PC-3 (cell line): ENCODE results near the gene IGDCC3. TPM values are rescaled to one million over a fixed set of nuclear protein-coding genes. Genes with fewer than 3 reads are reported as not detected.

Experiments
- ATAC-seq: fragments of 200-7000 bp; cut with Tn5 transposase; 2 replicates; pipeline ENCODE4 v1.9.1; 2020; ENCODE audit warnings: mild to moderate bottlenecking, moderate library complexity
- BruUV-seq: library from RNA; stranded (reverse); fragments of 400-500 nt; replicated peaks from 2 replicates; lab custom pipeline; 2021; lab: Mats Ljungman, UMichigan
- CTCF ChIA-PET: fragments of 300-600 bp; sonication (Branson Sonifier 250); formaldehyde crosslinking; loops from one replicate; lab custom pipeline; 2022; ENCODE audit warnings: antibody characterized with exemption; lab: Charles Lee
- POLR2A ChIA-PET: fragments of 300-600 bp; sonication (Branson Sonifier 250); formaldehyde crosslinking; loops from one replicate; lab custom pipeline; 2022; ENCODE audit warnings: antibody characterized with exemption; ENCODE audit not compliant: unreplicated experiment; lab: Charles Lee
- DNase-seq: peaks from one replicate; pipeline ENCODE4 v3.0.0-alpha.2; 2015
- H2AFZ ChIP-seq: fragments of 300-600 bp; sonication (generic); 2 replicates; pipeline ENCODE4 v1.6.0; 2016; ENCODE audit warnings: antibody characterized with exemption, low read length
- H3F3A ChIP-seq: fragments of 300-600 bp; sonication (generic); one replicate; pipeline ENCODE4 v1.6.0; 2017; ENCODE audit warnings: antibody characterized with exemption, low read length, control low read depth, mild to moderate bottlenecking; ENCODE audit not compliant: unreplicated experiment
- H3K27ac ChIP-seq: fragments of 300-600 bp; sonication (generic); 2 replicates; pipeline ENCODE4 v1.5.1; 2016; ENCODE audit warnings: mild to moderate bottlenecking, low read length
- H3K27me3 ChIP-seq: fragments of 300-600 bp; sonication (generic); 2 replicates; pipeline ENCODE4 v1.6.1; 2016; ENCODE audit warnings: low read length, mixed read lengths
- H3K36me3 ChIP-seq: fragments of 300-600 bp; sonication (generic); 2 replicates; pipeline ENCODE4 v1.6.1; 2016; ENCODE audit warnings: low read depth, mixed run types, low read length, mixed read lengths
- H3K4me1 ChIP-seq: fragments of 300-600 bp; sonication (generic); 2 replicates; pipeline ENCODE4 v1.5.1; 2016; ENCODE audit warnings: low read length; ENCODE audit not compliant: insufficient read depth
- H3K4me2 ChIP-seq: fragments of 300-600 bp; sonication (generic); 2 replicates; pipeline ENCODE4 v1.6.0; 2016; ENCODE audit warnings: low read length
- H3K4me3 ChIP-seq: fragments of 300-600 bp; sonication (generic); 2 replicates; pipeline ENCODE4 v1.5.1; 2016; ENCODE audit warnings: mild to moderate bottlenecking, low read length, mixed read lengths
- H3K79me2 ChIP-seq: fragments of 300-600 bp; sonication (generic); 2 replicates; pipeline ENCODE4 v1.6.1; 2017; ENCODE audit warnings: low read length, mixed read lengths
- H3K9ac ChIP-seq: fragments of 300-600 bp; sonication (generic); 2 replicates; pipeline ENCODE4 v1.6.0; 2016; ENCODE audit warnings: mild to moderate bottlenecking, low read length
- H3K9me2 ChIP-seq: fragments of 300-600 bp; sonication (generic); replicated peaks from 2 replicates; pipeline ENCODE4 v1.6.1; 2016; ENCODE audit warnings: mixed run types, low read length, mixed read lengths
- H3K9me3 ChIP-seq: fragments of 300-600 bp; sonication (generic); 2 replicates; pipeline ENCODE4 v1.6.1; 2016; ENCODE audit warnings: low read length, mixed read lengths
- H4K20me1 ChIP-seq: fragments of 300-600 bp; sonication (generic); 2 replicates; pipeline ENCODE4 v1.6.1; 2016; ENCODE audit warnings: low read length, mixed read lengths
- CTCF ChIP-seq: fragments of 300-600 bp; sonication (generic); conservative IDR thresholded peaks from 2 replicates; pipeline ENCODE4 v1.5.1; 2017; ENCODE audit warnings: antibody characterized with exemption, low read depth, mild to moderate bottlenecking, low read length
- EZH2 ChIP-seq: fragments of 300-600 bp; sonication (generic); IDR thresholded peaks from one replicate; pipeline ENCODE4 v1.6.1; 2017; ENCODE audit warnings: antibody characterized with exemption, mild to moderate bottlenecking, low read length; ENCODE audit not compliant: unreplicated experiment
- EZH2phosphoT487 ChIP-seq: fragments of 300-600 bp; sonication (generic); IDR thresholded peaks from 2 replicates; pipeline ENCODE4 v1.6.1; 2018; ENCODE audit warnings: mild to moderate bottlenecking, antibody characterized with exemption, low read length, borderline replicate concordance
- intact Hi-C: fragments of 100-400 bp; cut with micrococcal nuclease; formaldehyde crosslinking; loops from 2 replicates; pipeline ENCODE4 v1.9.0; 2023
- total RNA-seq: library from RNA; depleted of rRNA; stranded (reverse); fragments of >200 nt; gene quantifications from 2 replicates; pipeline ENCODE4 v1.2.3, GENCODE V29; 2014

IGDCC3 gene
- total RNA-seq, 1 experiment from 2014 or later = not detected

DNA sequence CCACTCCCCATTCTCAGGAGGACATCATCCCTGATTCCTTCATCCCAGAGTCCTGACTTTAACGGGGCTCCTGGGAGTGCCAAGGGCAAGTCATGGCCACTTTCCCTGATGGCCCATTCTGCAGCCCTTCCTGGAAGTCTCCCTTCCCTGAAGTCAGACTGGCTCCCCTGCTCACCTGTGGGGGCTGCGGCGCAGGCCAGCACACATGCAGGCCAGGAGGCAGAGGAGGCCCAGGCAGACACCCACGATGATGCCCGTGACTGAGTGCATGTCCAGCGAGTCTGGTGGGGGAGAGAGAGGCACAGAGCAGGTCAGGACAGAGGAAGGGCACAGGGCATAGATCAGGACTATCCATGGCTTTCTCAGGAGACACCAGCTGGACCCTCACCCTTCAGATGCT is 8.6 kb upstream of the IGDCC3 start:
- H3K36me3 ChIP-seq = no peaks in the 10 kb centered on the region
- ATAC-seq = no peak
- TF ChIP-seq EZH2 (no peak), CTCF (no peak), EZH2phosphoT487 (no peak)
- H3K27ac ChIP-seq = no peak overlapping the region
- H3K9me2 ChIP-seq = no peaks in the 10 kb centered on the region
- no peak overlapping the region for H3K4me2 ChIP-seq
- DNase-seq = no peak
- no peak overlapping the region for H3K4me3 ChIP-seq
- no TSS peak for BruUV-seq
- no peaks in the 10 kb centered on the region for H3K27me3 ChIP-seq
- intact Hi-C loops = no loop called here
- H3F3A ChIP-seq = no peaks in the 10 kb centered on the region
- CTCF ChIA-PET = no interaction called here
- POLR2A ChIA-PET = no interaction called here
- H2AFZ ChIP-seq = no peak overlapping the region
- no peak overlapping the region for H3K9ac ChIP-seq
- peaks cover 6% of the 10 kb centered on the region; the same call in 1 of the 2 replicates for H3K4me1 ChIP-seq
- H4K20me1 ChIP-seq = no peaks in the 10 kb centered on the region
- H3K79me2 ChIP-seq = no peaks in the 10 kb centered on the region
- no peaks in the 10 kb centered on the region for H3K9me3 ChIP-seq

DNA sequence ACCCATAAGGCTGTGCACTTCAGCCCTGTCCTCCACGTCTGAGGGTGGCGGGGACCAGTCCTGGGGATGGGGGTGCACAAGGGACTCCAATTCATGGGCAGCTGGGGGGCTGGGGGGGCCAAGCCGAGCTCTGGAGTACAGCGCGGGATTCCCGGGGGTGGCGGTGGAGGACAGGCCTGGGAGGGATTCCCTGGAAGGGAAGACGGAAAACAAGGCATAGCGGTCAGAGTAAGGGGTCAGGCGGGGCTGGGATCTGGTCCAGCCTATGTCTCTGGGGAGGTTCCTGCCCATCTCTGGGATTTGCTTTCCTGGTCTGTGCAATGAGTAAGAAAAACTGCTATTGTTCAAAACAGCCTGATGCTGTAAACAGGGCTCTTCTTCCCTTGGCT is 8.1 kb upstream of the IGDCC3 start:
- Histone ChIP-seq H4K20me1 (no peaks in the 10 kb centered on the region), H3K4me1 (peaks cover 6% of the 10 kb centered on the region; the same call in 1 of the 2 replicates), H2AFZ (peak overlapping the region; percentile 84; the same call in 1 of the 2 replicates), H3K27me3 (no peaks in the 10 kb centered on the region), H3K4me2 (no peak overlapping the region), H3K79me2 (no peaks in the 10 kb centered on the region), H3K9me2 (no peaks in the 10 kb centered on the region), H3K4me3 (no peak overlapping the region), H3K36me3 (no peaks in the 10 kb centered on the region), H3K9me3 (no peaks in the 10 kb centered on the region), H3K27ac (no peak overlapping the region), H3K9ac (no peak overlapping the region), H3F3A (no peaks in the 10 kb centered on the region)
- TF ChIP-seq EZH2 = no peak
- no peak for TF ChIP-seq CTCF
- no peak for TF ChIP-seq EZH2phosphoT487
- CTCF ChIA-PET = no interaction called here
- intact Hi-C loops = loop anchor here (1.0 kb wide), 1 partner anchor 67 kb away; no protein-coding TSS in a partner anchor
- POLR2A ChIA-PET = no interaction called here
- no peak for ATAC-seq
- BruUV-seq = no TSS peak
- DNase-seq = no peak
